Stimulated activated naive CD8-positive, alpha-beta T cell treated with anti-CD3 and anti-CD28 coated beads, Interleukin-15, Interleukin-2, amounts not matched to agents 100 U/mL and 50 U/mL, for 24 hours (primary cell): Measurements from ENCODE around the gene SCAF11.
A peak's percentile ranks its signal among the peaks of the same experiment; 100 is the strongest.

Experiments
- ATAC-seq: fragments of 150-1000 bp; cut with Tn5 transposase; one replicate; pipeline ENCODE4 v1.10.0; 2021
- DNase-seq: peaks from one replicate; pipeline ENCODE4 v3.0.0; 2021

Gene SCAF11

GRCh38 chr12:45981075-45981837 is 9.1 kb downstream of the SCAF11 start:
- DNase-seq (no peak), ATAC-seq (peak; percentile 55)

- ATAC-seq: no peak
- no peak for DNase-seq
Measured at GRCh38 chr12:45980540-45980939, 9.8 kb downstream of the SCAF11 start.

DNA sequence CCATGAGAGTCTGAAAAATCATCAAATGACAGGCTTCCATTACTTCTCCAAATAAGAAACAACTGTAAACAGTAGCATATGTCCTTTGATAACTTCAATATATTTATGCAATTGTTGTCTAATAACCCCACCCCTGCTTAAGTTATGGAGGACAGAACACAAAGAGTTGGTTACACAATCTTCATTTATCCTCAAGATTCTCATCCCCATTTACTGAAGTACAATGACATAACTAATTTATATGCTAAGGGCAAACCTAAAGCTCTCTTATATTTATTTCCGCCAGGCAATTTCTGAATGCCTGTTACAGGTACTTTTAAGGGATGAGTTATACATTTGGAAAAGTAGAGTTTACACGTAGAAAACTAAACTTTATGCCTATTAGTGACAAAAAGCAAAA is 12.3 kb downstream of the SCAF11 start:
- ATAC-seq: no peak
- DNase-seq: no peak

- ATAC-seq: no peak
Measured at GRCh38 chr12:45977620-45978019, 12.8 kb downstream of the SCAF11 start.

DNA sequence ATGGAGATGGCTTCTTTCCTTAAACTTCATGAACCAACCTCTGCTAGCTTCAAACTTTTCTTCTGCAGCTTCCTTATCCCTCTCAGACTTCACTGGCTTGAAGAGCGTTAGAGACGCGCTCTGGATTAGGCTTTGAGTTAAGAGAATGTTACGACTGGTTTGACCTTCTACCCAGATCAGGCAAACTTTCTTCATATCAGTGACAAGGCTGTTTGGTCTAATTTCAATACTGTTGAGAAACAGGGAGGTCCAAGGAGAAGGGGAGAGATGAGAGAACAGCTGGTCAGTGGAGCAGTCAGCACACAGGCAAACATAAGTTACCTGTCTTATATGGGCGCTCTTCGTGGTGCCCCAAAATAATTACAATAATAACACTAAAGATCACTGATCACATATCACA is 14.9 kb downstream of the SCAF11 start:
- no peak for ATAC-seq
- DNase-seq: no peak

More at GRCh38 chr12:45977620-45978019, 12.8 kb downstream of the SCAF11 start:
- DNase-seq: no peak

DNA sequence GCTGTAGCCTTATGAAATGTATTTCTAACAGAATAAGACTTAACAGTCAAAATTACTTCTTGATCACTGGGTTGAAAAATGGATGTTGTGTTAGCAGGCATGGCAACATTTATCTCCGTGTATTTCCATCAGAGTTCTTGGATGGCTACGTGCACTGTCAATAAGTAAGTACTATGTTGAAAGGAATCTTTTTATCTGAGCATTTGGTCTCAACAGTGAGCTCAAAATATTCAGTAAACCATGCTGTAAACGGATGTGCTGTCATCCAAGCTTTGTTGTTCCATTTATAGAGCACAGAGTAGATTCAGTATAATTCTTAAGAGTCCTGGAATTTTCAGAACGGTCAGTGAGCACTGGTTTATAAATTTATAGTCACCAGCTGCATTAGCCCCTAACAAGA is 15.5 kb downstream of the SCAF11 start:
- DNase-seq (no peak), ATAC-seq (no peak)

DNA sequence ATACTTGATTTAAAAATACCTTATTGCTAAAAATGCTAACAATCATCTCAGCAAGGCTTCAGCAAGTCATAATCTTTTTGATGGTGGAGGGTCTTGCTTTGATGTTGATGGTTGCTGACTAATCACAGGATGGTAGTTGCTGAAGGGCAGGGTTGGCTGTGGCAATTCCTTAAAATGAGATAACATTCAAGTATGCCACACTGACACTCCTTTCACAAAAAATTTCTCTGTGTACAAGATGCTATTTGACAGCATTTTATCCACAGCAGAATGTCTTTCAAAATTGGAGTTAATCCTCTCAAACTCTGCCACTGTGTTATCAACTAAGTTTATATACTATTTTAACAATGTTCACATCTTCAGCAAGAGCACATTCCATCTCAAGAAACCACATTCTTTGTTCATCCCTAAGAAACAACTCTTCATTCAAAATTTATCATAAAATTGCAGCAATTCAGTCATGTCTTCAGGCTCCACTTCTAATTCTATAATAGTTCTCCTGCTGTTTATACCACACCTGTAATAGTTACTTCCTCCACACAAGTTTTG is 16.1 kb downstream of the SCAF11 start:
- ATAC-seq (no peak), DNase-seq (no peak)

- ATAC-seq: no peak
- DNase-seq: no peak
Measured at GRCh38 chr12:45973526-45973925, 16.8 kb downstream of the SCAF11 start.

DNA sequence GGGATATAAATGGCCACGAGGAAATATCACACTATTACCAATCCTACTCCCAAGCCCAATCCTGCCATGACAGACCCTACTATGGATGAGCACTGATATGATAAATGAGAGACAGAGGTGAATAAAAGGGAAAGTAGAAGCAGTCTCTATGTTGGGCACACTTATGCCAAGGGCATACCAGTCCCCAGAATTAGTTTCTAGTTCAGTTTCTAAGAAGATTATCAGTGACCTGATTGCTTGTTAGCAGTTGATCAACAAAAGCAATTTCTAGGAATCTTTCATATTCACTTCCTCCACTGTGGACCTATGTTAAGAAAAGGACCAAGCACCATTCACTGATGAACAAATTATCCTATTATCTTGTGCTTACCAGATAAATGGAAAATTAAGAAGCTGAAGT is 20.0 kb downstream of the SCAF11 start:
- DNase-seq (no peak), ATAC-seq (no peak)

DNA sequence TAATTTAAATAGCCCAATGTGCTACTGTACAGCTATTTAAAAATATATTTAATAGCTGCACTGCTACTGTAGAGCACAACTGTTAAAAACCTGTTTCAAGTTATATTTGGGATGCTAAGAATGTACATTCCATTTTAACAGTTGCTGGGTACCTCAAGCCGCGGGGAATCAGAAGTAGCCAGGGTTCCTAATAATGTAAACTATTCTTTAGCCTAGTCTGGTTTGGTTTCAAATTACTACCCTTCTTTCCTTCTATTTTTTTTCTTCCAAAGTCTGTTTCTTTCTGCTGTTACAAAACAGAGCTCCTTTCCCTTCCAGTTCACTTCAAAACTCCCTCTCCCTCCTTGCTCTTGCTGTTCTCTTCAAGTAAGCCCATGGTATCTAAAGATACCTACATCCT is 21.3 kb downstream of the SCAF11 start:
- no peak for DNase-seq
- ATAC-seq: no peak

DNA sequence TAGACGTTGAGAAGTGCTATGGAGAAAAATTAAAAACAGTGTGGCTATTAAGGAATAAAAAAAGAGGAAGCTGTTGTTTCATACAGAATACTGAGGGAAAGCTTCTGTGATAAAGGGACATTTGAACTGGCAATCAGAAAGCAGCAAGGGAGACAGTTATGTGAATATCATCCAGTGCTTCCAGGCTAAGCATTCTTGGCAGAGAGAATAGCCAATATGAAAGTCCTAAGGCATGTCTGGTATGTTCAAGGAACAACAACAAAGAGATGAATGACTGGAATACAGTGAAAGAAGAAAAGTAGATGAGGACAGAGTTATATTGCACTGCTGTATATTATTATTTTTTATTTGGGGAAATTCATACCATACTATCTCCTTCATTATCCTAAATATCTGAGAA is 23.9 kb downstream of the SCAF11 start:
- ATAC-seq: no peak
- no peak for DNase-seq

DNA sequence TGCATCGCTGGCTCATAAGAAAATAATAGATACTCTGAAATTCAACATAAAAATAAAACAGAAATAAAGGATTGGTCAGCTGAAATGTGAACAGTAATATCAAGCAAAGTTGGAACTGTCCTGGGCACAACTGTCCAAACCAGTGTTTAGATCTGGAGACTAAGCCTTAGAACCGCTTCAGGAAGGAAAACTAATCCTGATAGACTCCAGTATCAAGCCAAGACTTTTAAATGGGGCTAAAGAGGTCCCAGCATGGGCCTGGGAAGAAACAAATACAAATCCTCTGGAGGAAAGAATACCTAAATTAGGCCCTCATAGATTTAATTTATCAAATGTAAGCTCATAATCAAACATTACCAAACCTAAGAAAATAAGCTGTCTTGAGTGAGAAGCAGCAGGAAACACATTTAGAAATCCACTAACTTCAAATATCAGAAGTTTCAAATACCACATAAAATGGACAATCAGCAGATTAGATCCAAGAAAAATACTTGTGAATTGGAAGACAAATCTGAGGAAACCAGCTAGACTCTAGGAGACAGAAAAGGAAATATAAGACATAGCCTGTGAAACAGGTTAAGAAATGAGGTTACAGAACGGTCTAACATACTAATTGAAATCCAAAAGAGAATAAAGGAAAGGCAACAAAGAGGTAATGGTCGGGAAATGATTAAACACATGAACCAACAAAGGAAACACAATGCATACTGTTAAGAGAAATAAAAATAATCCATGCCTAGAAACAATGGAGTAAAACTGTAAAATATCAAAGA is 27.6 kb downstream of the SCAF11 start:
- DNase-seq: no peak
- ATAC-seq: no peak

DNA sequence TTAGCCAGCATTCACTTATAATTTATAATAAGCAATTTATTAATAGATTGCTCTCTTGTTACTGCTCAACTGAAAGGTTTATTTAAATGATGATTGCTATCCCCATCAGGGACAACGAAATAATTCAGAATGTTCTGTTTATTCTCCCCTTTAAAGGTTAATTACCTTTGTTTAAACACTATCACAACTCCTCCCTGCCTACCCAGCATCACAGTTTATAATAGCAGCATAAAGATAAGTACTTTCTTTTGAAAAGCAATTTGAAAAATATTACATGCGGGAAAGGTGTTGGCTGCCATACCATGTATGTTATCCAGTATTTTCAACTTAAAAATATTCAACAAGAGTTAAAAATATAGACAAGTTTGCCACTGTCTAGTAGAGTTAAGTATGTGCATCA is 30.6 kb downstream of the SCAF11 start:
- ATAC-seq (no peak), DNase-seq (no peak)

DNA sequence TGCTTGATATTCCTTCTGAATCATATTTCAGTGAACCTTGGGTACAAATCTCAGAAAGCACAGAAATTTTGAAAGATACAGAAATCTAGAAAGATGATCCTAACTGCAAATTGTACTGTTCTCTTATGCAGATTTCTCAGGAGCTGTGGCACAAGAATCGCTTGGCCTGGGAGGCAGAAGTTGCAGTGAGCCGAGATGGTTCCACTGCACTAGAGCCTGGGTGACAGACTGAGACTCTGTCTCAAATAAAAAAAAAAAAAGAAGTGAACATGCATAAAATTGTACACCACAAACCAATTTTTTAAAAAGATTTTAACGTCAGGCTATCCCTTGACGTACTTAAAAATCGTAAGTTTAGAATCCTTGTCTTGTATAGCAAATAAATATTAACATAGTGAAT is 31.3 kb downstream of the SCAF11 start:
- ATAC-seq: no peak
- DNase-seq: no peak

GRCh38 chr12:45948546-45948945 is 41.8 kb downstream of the SCAF11 start:
- no peak for ATAC-seq
- no peak for DNase-seq

GRCh38 chr12:45946435-45946834 is 43.9 kb downstream of the SCAF11 start:
- ATAC-seq (no peak), DNase-seq (no peak)

GRCh38 chr12:45944771-45945170 is 45.6 kb downstream of the SCAF11 start:
- ATAC-seq (no peak), DNase-seq (no peak)

DNA sequence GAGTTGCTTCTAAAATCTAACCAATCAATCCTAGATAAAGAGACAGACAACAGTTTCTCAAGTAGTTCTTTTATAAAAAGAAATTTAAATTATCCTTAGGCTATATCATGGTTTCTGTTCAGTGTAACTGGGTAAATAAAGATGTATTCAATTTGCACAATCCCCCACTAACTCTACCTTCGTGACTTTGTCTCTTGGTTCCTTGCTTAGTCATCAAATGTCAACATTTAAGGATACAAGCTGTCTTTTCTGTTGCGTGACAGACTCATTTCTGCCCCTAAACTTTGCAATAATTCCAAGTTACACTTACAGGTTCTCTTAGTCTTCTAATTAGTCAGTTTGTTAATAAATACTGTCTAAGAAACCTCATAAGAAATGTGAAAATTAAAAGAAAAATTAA is 50.6 kb downstream of the SCAF11 start:
- no peak for DNase-seq
- ATAC-seq: no peak

- DNase-seq (no peak), ATAC-seq (no peak)
Measured at GRCh38 chr12:45938566-45938965, 51.8 kb downstream of the SCAF11 start.

DNA sequence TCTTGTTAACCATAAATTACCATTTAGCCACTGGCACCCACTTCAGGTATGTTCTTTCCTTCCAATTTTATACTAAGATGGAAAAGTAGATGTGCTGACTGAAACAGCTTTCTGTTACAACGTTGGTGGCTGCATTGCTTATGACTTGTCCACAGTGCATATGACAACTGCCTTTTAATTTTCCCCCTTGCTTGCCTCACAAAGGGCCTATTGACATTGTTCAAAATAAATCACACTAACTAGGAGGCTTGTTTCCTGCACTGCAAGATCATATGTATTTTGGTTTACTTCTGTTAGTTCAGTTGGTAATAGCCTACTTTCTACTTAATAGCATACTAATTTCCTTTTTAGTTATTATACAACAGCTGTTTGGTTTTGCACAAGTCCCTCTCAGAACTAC is 55.4 kb downstream of the SCAF11 start:
- no peak for DNase-seq
- no peak for ATAC-seq

GRCh38 chr12:45933504-45933903 is 56.9 kb downstream of the SCAF11 start:
- no peak for DNase-seq
- no peak for ATAC-seq

DNA sequence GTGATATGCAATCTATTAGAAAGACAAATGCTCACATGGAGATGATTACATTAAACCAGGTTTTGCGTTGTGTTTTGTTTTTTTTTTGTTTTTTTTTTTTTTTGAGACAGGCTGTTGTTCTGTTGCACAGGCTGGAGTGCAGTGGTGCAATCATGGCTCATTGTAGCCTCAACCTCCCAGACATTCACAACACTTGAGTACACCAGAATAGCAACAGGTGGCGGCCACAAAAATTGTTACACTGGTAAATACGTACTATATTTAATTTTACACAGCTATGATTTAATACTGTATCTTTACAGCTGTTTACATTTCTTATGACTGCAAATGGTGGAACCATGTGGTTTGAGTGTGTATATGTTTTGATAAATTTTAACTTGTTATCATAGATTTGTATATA is 60.0 kb downstream of the SCAF11 start:
- no peak for ATAC-seq
- no peak for DNase-seq

- DNase-seq (no peak), ATAC-seq (no peak)
Measured at GRCh38 chr12:45928309-45928708, 62.1 kb downstream of the SCAF11 start.

DNA sequence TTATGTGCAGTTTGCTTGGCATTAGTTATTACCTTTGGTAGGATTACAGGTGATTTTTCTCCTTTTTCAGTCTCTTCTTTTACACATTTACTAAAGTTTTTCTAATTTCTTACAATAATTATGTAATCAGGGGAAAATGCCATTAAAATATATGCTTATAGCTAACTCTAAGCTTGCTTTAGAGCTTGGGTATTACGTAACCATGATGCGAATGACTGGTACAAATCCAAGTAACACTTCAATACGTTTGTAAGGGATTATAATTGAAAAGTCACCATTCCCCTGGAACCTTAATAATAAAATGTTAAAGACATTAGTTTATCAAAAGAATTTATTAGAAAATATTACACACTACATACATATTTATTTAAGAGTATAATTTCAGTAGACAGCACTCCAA is 71.6 kb downstream of the SCAF11 start:
- no peak for ATAC-seq
- DNase-seq: no peak
